GM19395 (cell line): ENCODE results near the gene RINT1.

ENCODE experiments used
- ATAC-seq: cut with Tn5 transposase; IDR thresholded peaks from one replicate; pipeline ENCODE4 v1.9.1; 2021; ENCODE audit warnings: mild to moderate bottlenecking, moderate library complexity; ENCODE audit not compliant: unreplicated experiment

RINT1 gene

GRCh38 chr7:105530546-105530945 lies 1.5 kb upstream of the RINT1 start:
- ATAC-seq, result no peak

- ATAC-seq, result no peak
These were observed 884 bp downstream of the RINT1 start for GRCh38 chr7:105532709-105533460.

- ATAC-seq, result no peak
These were observed 6.3 kb downstream of the RINT1 start for GRCh38 chr7:105538339-105538738.

DNA sequence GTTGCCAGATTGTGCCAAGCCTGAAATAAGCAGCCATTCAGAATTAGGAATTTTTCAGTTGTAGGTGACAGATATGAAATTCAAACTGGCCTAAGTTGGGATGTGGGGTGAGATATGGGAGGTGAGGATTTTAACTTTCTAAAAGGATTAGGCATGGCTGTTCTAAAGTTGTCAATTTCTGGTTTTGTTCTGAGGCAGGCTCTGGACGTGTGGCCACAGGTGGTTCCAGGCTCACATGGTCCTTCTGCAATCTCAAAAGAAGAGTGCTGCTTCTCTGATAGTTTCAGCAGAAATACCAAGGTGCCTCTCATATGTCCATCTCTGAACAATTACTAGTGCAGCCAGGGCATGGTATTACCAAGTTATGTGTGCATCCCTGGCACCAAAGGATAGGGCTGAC lies 27.9 kb downstream of the RINT1 start:
- no peak for ATAC-seq

GRCh38 chr7:105565190-105565589 lies 33.2 kb downstream of the RINT1 start:
- ATAC-seq, result no peak

DNA sequence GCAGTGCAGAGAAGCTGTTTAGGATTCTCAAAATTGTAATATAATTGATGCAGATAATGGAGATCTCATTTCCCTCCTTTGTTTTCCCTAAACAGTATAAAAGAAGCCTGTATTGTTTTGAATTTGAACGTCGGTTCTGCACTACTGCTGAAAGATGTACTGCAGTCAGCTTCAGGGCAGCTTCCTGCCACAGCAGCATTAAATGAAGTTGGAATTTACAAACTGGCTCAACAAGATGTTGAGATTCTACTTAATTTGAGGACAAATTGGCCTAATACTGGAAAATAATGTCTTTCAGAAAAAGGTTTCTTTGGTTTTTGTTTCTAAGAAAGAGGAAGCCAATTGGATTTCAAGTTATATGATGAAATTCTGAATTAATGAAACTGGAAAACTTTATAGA lies 35.0 kb downstream of the RINT1 start:
- ATAC-seq, result no peak

- ATAC-seq, result no peak
These were observed 35.8 kb downstream of the RINT1 start for GRCh38 chr7:105567821-105568220.

DNA sequence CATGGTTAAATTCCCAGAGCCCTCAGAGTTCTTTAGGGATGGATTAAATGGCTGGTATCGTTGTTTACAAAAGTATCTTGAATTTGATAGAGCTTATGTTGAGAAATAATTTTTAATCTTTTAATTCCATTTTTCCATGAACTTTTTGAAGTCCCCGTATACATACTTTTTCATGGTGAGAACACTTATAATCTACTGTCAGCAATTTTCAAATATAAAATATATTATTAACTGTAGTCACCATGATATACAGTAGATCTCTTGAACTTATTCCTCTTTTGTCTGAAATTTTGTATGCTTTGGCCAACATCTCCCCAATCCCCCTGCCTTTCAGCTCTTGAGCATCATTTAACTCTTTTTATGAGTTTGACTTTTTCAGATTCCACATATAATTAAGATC lies 39.9 kb downstream of the RINT1 start:
- no peak for ATAC-seq

GRCh38 chr7:105577251-105577650 lies 45.2 kb downstream of the RINT1 start:
- no peak for ATAC-seq

GRCh38 chr7:105578496-105578895 lies 46.5 kb downstream of the RINT1 start:
- no peak for ATAC-seq

DNA sequence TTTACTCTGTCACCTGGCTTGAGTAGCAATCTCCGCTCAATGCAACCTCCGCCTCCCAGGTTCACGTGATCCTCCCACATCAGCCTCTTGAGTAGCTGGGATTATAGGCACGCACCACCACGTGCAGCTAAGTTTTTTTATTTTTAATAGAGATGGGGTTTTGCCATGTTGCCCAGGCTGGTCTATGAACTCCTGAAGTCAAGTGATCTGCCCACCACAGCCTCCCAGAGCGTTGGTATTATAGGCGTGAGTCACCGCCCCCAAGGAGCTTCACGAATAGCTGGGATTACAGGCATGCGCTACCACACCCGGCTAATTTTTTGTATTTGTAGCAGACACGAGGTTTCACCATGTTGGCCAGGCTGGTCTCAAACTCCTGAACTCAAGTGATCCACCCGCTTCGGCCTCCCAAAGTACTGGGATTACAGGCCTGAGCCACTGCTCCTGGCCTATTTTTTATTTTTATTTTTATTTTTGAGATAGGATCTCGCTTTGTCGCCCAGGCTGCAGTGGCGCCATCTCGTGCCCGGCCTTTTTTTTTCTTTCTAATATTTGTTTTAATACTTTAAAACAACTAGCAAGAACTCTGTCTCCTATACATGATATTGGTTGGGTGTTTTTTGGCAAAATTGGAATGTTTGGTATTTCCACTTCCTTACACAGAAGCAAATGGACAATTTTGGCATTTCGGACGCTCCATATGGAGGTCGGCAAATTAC lies 48.2 kb downstream of the RINT1 start:
- no peak for ATAC-seq

- peak; percentile 93 for ATAC-seq
These were observed 49.2 kb downstream of the RINT1 start, which contains the start of gene EFCAB10 for GRCh38 chr7:105581066-105581811. Gene EFCAB10, minus strand, starts transcription at chr7:105581493. Its CDS starts 30 bp downstream, at chr7:105581463.

DNA sequence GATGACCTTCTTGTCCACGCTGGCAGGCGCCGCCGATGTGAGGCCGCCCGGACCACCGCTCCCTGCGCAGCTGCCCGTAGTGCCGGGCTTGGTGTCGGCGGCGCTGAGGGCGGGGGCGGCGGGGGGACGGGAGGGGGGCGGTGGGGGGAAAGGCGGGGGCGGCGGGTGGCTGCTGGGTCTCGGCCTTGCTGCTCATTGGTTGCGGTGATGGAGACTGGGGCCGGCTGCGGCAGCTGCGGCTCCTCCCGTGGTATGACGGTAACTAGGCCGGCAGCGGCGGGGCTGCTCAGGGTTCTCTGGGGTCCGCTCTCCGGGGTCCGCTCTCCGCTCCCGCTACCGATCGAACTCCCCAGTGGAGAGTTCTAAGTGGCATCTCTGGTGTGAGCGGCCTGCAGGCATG lies 51.1 kb downstream of the RINT1 start:
- ATAC-seq, result no peak

DNA sequence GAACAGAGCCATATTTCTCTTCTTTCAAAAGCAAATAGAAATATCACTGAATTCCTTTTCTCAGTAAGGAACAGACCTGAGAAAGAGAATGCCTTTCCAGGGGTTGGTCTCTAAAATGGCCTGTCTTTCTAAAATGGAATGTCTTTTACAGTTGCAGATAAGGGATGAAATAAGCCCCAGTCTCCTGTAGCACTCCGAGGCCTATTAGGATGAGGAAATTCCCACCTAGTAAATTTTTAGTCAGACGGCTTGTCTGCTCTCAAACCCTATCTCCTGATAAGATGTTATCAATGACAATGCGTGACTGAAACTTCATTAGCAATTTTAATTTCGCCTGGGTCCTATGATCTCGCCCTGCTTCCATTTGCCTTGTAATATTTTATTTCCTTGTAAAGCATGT lies 52.2 kb downstream of the RINT1 start:
- no peak for ATAC-seq

- no peak for ATAC-seq
These were observed 54.0 kb downstream of the RINT1 start for GRCh38 chr7:105585850-105586500.

DNA sequence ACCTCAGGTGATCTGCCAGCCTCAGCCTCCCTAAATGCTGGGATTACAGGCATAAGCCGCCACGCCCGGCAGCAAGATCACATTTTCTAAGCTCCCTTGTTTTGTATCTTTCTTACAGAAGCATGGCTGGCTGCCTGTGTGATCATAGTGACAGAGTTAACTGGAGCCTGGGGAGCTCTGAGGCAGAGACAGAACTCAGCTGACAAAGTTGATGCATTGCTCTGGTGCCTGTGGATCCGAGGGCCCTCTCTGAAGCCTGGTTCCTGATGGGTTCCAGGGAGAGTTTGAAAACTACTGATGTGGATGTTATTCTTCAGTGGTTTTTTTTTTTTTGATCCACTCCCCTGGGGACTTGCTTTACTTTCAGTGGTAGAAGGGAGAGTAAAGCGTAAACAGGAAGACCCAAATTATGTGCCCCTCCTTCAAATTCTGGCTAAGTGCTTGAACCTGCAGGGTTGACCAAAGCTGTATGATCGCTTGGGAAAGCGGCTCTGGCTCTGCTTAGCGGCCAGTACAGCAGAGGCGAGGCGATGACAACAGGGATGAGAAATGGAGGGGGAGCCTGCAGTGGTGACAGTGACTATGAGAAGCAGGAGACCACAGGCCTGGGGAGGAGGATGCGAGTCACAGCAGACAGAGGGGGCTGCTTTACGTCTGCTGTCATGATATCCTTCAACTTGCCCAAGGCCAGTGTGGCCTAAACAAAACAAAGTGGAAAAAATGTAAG lies 56.1 kb downstream of the RINT1 start:
- ATAC-seq, result no peak

DNA sequence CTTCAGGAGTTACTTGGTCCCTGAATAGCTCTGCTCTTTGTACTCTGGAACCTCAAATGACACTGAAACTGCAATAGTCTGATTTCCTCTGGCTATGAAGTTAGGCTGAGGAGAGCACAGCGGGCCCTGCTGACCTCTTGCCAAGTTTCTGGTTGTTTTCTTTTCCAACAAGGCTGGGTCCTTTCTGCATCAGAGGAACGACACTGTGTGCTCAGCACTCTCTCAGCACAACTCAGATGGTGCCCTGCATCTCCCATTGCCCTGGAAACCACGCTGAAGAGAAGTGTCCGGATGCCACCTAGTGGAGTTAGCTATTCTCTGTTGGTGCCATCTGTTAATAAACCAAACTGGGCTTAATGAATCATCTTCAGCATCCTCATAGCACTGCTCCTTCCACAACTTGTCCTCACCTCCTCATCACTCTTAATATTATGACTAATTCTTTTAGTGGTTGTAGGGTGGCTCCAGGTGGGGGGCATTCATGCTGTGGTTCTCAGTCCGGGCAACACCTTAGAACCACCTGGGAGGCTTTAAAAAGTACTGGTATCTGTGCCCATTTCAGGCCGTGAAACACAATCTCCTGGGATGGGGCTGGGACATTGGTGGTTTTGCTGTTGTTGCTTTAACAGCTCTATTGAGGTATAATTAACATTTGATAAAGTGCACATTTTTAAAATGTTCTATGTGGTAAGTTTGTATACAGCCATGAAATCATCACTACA lies 57.5 kb downstream of the RINT1 start:
- ATAC-seq, result peak; percentile 93

DNA sequence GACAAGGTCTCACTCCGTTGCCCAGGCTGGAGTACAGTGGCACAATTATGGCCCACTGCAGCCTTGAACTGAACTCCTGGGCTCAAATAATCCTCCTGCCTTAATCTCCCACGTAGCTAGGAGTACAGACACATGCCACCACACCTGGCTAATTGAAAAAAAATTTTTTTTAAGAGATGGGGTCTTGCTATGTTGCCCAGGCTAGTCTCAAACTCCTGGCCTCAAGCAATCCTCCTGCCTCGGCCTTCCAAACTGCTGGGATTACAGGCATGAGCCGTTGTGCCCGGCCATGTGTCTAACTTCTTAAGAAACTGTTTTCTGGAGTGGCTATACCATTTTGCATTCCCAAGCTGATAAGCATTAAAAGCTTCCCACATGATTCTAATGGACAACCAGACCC lies 58.8 kb downstream of the RINT1 start:
- no peak for ATAC-seq

- ATAC-seq, result no peak
These were observed 59.5 kb downstream of the RINT1 start for GRCh38 chr7:105591522-105591921.

- no peak for ATAC-seq
These were observed 62.0 kb downstream of the RINT1 start for GRCh38 chr7:105594034-105594433.
